Loucy (cell line): Measurements from ENCODE around the gene MOB3B.

Source experiments
- EZH2phosphoT487 ChIP-seq: fragments of 200-600 bp; IDR thresholded peaks from 2 replicates; pipeline ENCODE4 v1.6.1; 2018; ENCODE audit warnings: antibody characterized with exemption, mild to moderate bottlenecking, moderate library complexity, borderline replicate concordance
- TF ChIP-seq, protein P1 (sequence below): fragments of 200-600 bp; sonication (generic); conservative IDR thresholded peaks from 2 replicates; pipeline ENCODE4 v1.5.1; 2014; ENCODE audit warnings: mild to moderate bottlenecking, antibody characterized with exemption, low read length

- TF ChIP-seq, protein P1, sequence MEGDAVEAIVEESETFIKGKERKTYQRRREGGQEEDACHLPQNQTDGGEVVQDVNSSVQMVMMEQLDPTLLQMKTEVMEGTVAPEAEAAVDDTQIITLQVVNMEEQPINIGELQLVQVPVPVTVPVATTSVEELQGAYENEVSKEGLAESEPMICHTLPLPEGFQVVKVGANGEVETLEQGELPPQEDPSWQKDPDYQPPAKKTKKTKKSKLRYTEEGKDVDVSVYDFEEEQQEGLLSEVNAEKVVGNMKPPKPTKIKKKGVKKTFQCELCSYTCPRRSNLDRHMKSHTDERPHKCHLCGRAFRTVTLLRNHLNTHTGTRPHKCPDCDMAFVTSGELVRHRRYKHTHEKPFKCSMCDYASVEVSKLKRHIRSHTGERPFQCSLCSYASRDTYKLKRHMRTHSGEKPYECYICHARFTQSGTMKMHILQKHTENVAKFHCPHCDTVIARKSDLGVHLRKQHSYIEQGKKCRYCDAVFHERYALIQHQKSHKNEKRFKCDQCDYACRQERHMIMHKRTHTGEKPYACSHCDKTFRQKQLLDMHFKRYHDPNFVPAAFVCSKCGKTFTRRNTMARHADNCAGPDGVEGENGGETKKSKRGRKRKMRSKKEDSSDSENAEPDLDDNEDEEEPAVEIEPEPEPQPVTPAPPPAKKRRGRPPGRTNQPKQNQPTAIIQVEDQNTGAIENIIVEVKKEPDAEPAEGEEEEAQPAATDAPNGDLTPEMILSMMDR, result no peak
- no peak for TF ChIP-seq EZH2phosphoT487
Observed at GRCh38 chr9:27341545-27342294, 187.9 kb downstream of the MOB3B start.
